Esophagus squamous epithelium (tissue), 5 donors: ENCODE results near the gene CD109. TPM values are rescaled to one million over a fixed set of nuclear protein-coding genes. Genes with fewer than 3 reads are reported as not detected.

Experiments used
- DNase-seq: peaks from one replicate; lab custom pipeline; 2025; lab: John Stamatoyannopoulos, UW
- H3K27ac ChIP-seq, 4 donors: fragments of 200-600 bp; sonication (generic); one replicate each; pipeline ENCODE4 v1.5.1; 2016 to 2019; ENCODE audit warnings: mild to moderate bottlenecking in 1 of 4
- H3K27me3 ChIP-seq, 4 donors: fragments of 200-600 bp; sonication (generic); 1 replicate in 3 of 4; 2 replicates in 1 of 4; pipeline versions ENCODE4 v1.5.1 to v1.6.0; 2017 to 2021; ENCODE audit warnings: antibody characterized with exemption in 1 of 4
- H3K36me3 ChIP-seq, 3 donors: fragments of 200-600 bp; sonication (generic); one replicate each; pipeline ENCODE4 v1.5.1; 2016 to 2019
- H3K4me1 ChIP-seq, 3 donors: fragments of 200-600 bp; sonication (generic); one replicate each; pipeline ENCODE4 v1.5.1; 2017 to 2019
- H3K4me3 ChIP-seq, 4 donors: fragments of 200-600 bp; sonication (generic); 1 replicate in 3 of 4; 2 replicates in 1 of 4; pipeline ENCODE4 v1.5.1; 2016 to 2019; ENCODE audit warnings: mild to moderate bottlenecking in 2 of 4, moderate library complexity in 1 of 4
- H3K9me3 ChIP-seq, 3 donors: fragments of 200-600 bp; sonication (generic); one replicate each; pipeline ENCODE4 v1.5.1; 2016 to 2019
- POLR2A ChIP-seq, 4 donors: fragments of 450-650 bp; IDR thresholded peaks; one replicate each; pipeline ENCODE4 v1.6.1; 2017; ENCODE audit warnings: antibody characterized with exemption in 4 of 4, mild to moderate bottlenecking in 4 of 4, moderate library complexity in 3 of 4
- WGBS, 2 donors: methylation state at CpG; one replicate each; pipeline ENCODE4 v1.1.5; 2018; 5-methylcytosine and 5-hydroxymethylcytosine counted together
- intact Hi-C: fragments of 100-400 bp; cut with DNase I; formaldehyde crosslinking; loops from one replicate; pipeline ENCODE4 v1.15.0; 2022
- total RNA-seq, 4 donors: library from RNA; depleted of rRNA; stranded (reverse); fragments of >200 nt; gene quantifications; one replicate each; pipeline ENCODE4 v1.1.0, GENCODE V29; 2016
- TF ChIP-seq, protein P1 (sequence below), 6 experiments: fragments of 450-650 bp in 4 of 6; fragments of 200-600 bp in 2 of 6; sonication (generic) in 2 of 6; IDR thresholded peaks; one replicate each; pipeline ENCODE4 v1.5.1; 2016 to 2019; ENCODE audit warnings: antibody characterized with exemption in 6 of 6, mild to moderate bottlenecking in 4 of 6, moderate library complexity in 4 of 6
- donor health status: DM: yes; HTN: yes; CAD: no.

CD109 gene
- 10 to 100 TPM; 27.0 to 57.9 (median 41.3) TPM for total RNA-seq

DNA sequence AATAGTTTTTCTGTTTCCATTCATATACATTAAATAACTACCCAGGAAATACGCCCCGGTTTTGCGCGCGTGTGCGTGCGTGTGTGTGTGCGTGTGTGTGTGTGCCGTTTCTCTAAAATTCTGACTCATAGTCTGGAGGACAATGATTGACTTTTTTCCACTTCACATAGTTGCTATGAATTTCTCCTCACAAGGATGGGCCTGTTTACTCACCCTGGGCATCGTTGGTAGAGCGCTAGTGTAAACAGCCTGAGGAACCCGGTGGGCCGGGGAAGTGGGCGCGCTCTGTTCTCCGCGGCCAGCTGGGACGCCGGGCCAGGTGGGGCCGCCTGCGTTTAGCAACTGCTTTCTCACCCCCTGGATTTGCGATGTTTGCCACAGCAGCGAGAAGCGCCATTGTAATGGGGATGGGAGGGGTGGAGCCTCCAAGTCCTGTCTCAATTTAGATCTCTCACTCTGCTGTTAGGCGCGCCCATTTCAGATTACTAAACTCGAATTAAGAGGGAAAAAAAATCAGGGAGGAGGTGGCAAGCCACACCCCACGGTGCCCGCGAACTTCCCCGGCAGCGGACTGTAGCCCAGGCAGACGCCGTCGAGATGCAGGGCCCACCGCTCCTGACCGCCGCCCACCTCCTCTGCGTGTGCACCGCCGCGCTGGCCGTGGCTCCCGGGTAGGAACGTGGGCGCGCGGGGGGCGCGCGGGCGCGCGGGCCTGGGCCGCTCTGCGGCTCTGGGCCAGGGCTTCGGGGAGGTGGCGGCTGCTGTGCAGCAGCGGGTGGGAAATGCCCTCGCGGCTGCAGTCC lies at the start of gene CD109:
TSS of gene CD109 (plus strand) at position 585 of the 803 bp plus-strand sequence. CDS start at position 598, 13 bp downstream.
- peak within 1 kb of the TSS; percentile 48 to 82 (median 66) for H3K4me3 ChIP-seq
- peaks cover 0 to 7% (median 0%) of the 10 kb centered on the region in 3 donors for H3K36me3 ChIP-seq
- peaks cover 0 to 49% (median 15%) of the 10 kb centered on the region in 3 donors for H3K4me1 ChIP-seq
- peak within 1 kb of the TSS; percentile 88 to 95 (median 91) for H3K27ac ChIP-seq
- H3K9me3 ChIP-seq: no peaks in the 10 kb centered on the region
- no peaks in the 10 kb centered on the region for H3K27me3 ChIP-seq
- intact Hi-C loops: no loop called here
- DNase-seq: no peak
- TF ChIP-seq, protein P1, sequence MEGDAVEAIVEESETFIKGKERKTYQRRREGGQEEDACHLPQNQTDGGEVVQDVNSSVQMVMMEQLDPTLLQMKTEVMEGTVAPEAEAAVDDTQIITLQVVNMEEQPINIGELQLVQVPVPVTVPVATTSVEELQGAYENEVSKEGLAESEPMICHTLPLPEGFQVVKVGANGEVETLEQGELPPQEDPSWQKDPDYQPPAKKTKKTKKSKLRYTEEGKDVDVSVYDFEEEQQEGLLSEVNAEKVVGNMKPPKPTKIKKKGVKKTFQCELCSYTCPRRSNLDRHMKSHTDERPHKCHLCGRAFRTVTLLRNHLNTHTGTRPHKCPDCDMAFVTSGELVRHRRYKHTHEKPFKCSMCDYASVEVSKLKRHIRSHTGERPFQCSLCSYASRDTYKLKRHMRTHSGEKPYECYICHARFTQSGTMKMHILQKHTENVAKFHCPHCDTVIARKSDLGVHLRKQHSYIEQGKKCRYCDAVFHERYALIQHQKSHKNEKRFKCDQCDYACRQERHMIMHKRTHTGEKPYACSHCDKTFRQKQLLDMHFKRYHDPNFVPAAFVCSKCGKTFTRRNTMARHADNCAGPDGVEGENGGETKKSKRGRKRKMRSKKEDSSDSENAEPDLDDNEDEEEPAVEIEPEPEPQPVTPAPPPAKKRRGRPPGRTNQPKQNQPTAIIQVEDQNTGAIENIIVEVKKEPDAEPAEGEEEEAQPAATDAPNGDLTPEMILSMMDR (IDR thresholded peaks at IDR 0.05): peak in 1 of 6 experiments; percentile 4
- peak in 2 of 4 donors; percentile 27 to 44 for TF ChIP-seq POLR2A (IDR thresholded peaks at IDR 0.05)
- WGBS, 2 donors: 2 to 3% methylated on average over 14 to 15 of the region's 61 CpGs

DNA sequence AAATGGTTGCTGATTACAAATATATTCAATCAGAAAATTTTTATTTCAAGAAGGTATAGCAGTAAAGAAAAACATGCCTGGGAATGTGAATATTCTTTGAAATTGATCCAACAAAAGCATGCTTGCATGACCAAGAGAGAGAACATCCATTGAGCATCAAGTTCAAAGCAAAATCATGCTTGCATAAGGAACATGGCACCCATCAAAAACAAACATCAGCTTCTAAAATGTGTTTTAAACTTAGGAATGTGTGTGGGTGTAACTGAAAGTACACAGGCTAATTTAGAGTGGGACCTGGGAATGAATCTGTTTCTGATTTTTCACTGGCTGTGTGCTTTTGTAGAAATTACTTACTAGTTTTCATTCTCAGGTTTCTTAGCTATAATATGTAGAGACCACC lies 47.8 kb upstream of the CD109 start:
- intact Hi-C loops: no loop called here

DNA sequence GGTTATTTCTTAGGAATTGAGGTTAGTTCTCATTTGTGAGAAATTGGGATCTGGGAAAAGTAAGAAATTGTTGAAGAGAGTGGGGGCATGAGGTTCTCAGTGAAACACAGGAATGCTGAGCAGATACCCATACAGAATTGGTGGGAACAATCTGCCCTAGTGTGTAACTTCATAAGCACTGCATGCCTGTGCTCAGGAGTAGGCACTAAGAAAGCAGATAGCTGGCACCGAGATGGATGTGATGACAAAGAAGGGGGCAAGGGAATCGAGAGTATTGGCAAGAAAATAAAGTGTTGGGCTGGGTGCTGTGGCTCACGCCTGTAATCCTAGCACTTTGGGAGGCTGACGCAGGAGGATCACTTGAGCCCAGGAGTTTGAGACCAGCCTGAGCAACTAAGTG lies 46.2 kb upstream of the CD109 start:
- Histone ChIP-seq H3K27ac (no peak overlapping the region), H3K4me3 (no peak overlapping the region), H3K27me3 (no peaks in the 10 kb centered on the region), H3K4me1 (peaks cover 0 to 34% (median 6%) of the 10 kb centered on the region in 3 donors), H3K9me3 (no peaks in the 10 kb centered on the region), H3K36me3 (peaks cover 0 to 19% (median 0%) of the 10 kb centered on the region in 3 donors)
- 62 to 64% methylated on average over 4 of the region's 4 CpGs for WGBS, 2 donors
- intact Hi-C loops: no loop called here
- DNase-seq: no peak
- no peak for TF ChIP-seq POLR2A (IDR thresholded peaks at IDR 0.05)
- TF ChIP-seq, protein P1 (IDR thresholded peaks at IDR 0.05): no peak

More for the DNA sequence above, 47.8 kb upstream of the CD109 start:
- H3K4me1 ChIP-seq: peaks cover 0 to 36% (median 6%) of the 10 kb centered on the region in 3 donors
- no peak for TF ChIP-seq POLR2A (IDR thresholded peaks at IDR 0.05)
- TF ChIP-seq, protein P1 (IDR thresholded peaks at IDR 0.05): no peak
- peaks cover 0 to 19% (median 0%) of the 10 kb centered on the region in 3 donors for H3K36me3 ChIP-seq
- no peaks in the 10 kb centered on the region for H3K9me3 ChIP-seq
- no peak for DNase-seq
- H3K27me3 ChIP-seq: no peaks in the 10 kb centered on the region
- H3K27ac ChIP-seq: no peak overlapping the region
- H3K4me3 ChIP-seq: no peak overlapping the region

DNA sequence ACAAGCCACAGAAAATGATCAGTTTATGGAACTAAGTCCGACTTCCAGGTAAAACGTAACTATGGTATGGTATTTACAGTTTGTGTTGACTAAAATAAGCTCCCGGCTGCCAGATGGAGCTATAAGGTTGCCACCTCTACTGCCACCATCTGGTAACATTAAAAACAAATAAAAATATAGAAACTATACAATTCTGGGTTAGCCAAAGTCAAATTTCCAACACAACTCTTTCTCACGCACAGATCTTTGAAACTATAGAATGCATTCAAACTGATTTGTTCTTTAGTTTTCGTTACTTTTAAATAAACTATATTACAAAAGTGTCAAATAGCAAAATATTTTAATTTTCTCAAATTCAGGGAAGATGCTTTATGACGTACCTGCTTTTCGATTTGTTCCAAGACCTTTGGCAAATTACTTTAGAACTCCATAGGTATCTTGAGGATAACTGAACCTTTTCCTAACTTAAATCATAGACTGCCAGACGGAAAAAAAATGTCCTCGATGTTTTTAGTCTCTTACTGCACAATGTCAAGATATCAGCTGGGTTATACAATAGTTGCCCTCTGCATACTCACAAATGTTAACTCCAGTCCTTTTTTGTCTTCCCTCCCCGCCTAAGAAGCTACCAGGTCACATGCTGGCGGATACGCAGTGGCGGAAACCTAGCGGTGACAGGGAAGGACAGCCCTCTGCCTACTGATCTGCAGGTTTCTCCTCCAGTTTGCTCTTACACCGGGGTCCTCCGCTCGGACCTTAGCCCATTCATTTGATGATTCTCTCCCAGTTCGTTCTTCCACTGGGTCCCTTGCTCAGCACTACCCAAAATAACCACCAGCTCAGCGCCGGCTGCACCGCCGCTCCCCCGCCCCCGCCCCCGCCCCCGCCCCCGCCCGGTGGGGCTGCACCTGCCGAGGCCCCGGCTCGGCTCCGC lies 43.1 kb upstream of the CD109 start:
- TF ChIP-seq POLR2A (IDR thresholded peaks at IDR 0.05): no peak
- TF ChIP-seq, protein P1 (IDR thresholded peaks at IDR 0.05): peak; percentile 11 to 54 (median 25)
- Histone ChIP-seq H3K4me3 (peak overlapping the region; percentile 69 to 100 (median 91)), H3K4me1 (peaks cover 0 to 27% (median 9%) of the 10 kb centered on the region in 3 donors), H3K36me3 (peaks cover 0 to 15% (median 0%) of the 10 kb centered on the region in 3 donors), H3K27me3 (no peaks in the 10 kb centered on the region), H3K9me3 (no peaks in the 10 kb centered on the region), H3K27ac (peak overlapping the region; percentile 95 to 99 (median 96))
- peak; percentile 26 for DNase-seq
- WGBS, 2 donors: 2 to 3% methylated on average over 18 of the region's 32 CpGs
- intact Hi-C loops: no loop called here
